NCI-H2081 treated with DMSO at 0.1 percent for 48 hours (cell line): ENCODE results near the gene TMEM271.
"Not testable (repeated sequence)": the region's sequence is repeated elsewhere in the genome, so short reads cannot be mapped to it uniquely, and the experiment has no call there.

Experiments
- DNase-seq: peaks from one replicate; lab custom pipeline; 2025; lab: John Stamatoyannopoulos, UW

TMEM271 gene

DNA sequence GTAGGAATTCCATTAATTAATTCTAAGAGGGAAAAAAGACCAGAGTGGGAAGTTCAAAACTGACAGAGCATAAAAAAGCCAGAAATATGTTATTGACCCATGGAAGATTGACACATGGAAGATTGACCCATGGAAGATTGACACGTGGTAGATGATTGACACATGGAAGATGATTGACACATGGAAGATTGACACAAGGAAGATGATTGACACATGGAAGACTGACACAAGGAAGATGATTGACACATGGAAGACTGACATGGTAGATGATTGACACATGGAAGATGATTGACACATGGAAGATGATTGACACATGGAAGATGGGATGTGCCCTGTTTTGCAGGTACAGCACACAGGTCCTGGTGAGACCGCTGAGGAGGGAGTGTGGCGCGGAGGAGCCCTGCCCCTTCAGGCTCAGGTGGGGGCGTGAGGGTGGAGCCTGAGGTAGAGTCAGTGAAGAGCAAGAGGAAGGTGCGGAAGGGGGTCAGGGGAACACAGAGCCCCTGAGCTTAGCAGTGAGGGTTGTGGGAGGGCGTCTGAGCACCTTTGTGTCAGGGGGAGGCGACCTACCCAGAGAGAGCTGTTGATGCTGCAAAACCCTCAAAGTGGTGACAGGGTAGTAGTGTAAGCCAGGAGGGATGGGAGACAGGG lies 33.4 kb upstream of the TMEM271 start:
- no peak for DNase-seq

DNA sequence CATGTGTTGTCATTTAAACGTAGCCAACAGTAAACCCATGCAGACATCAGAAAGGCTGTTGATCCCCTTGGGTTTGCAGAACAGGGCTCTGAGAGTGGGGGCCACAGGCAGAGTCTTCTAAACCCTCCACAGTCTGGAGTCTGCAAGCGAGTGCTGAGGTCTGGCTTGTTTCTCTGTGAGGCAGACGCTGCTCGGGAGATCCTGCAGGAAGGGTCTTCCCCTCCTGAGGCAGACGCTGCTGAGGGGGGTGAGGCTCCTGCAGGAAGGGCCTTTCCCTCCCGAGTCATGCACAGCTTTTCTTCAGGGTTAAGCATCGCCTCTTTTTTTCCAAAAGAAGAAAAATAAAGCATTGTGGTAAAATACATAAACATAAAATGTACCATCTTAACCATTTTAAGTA lies 32.1 kb upstream of the TMEM271 start:
- no peak for DNase-seq

DNA sequence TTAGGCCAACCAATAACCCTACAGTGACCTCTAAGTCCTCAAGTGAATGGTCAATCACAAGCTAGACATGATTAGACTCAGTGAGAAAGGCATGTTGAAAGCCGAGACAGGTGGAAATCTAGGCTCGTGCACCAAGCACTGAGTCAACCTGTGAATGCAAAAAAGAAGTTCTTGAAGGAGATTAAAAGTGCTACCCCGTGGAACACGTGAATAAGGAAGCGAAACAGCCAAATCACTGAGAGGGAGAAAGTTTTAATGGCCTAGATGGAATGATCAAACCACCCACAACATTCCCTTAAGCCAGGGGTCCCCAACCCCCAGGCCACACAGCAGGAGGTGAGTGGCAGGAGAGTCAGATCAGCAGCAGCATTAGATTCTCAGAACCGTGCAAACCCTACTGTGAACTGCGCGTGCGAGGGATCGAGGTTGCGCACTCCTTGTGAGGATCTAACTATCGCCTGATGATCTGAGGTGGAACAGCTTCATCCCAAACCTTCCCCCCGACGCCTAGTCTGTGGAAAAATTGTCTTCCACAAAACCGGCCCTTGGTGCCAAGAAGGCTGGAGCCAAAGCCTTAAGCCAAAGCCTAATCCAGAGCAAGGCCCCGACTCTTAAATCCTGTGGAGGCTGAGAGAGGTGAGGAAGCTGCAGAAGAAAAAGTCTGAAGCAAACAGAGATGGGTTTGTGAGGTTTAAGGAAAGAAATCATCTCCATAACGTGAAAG lies 29.8 kb upstream of the TMEM271 start:
- no peak for DNase-seq

GRCh38 chr4:604131-604530 lies 28.0 kb upstream of the TMEM271 start:
- DNase-seq = no peak

- no peak for DNase-seq
Measured at GRCh38 chr4:602559-602942, 26.5 kb upstream of the TMEM271 start.

DNA sequence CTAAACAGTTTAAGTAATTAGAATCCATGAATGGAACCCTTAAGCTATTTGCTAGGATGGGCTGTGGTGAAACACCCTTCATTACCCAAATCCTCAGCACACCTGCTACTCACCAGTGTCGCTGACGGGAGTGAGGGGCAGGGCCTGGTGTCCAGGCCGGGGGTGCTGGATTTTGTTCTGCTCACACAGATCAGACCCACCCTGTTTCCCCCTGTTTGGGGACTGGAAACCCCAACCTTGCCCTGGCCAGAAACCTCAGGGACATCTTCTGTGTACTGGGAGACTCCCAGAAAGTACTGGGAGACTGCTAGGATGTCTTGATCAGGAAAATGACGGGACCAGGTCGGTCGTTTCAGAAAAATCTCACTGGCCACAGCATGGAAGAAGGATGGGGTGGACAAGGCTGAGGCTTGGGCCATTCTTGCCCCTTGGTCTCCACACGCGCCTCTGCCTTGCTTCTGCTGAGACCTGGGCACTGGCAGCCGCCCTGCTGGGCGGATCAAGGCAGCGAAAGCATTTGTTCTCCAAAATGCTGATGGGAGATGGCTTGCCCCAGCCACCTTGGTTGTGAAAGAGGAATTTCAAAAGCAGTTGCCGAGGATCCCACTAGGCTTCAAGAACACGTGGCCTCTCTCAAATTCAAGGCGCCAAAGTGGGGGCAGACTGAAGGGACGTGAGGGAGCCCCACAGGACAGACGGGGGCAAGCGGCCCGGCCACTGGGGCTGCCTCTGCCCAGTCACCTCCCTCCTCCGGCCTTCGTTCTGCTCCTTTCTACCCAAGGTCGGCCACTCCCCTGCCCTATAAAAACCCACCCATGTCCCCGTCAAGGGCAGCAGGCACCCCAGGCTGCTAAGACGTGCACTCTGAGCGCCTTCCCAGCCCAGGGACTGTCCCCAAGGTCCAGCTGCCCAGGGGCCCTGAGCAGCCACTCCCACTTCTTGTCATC lies 25.8 kb upstream of the TMEM271 start:
- DNase-seq = no peak

DNA sequence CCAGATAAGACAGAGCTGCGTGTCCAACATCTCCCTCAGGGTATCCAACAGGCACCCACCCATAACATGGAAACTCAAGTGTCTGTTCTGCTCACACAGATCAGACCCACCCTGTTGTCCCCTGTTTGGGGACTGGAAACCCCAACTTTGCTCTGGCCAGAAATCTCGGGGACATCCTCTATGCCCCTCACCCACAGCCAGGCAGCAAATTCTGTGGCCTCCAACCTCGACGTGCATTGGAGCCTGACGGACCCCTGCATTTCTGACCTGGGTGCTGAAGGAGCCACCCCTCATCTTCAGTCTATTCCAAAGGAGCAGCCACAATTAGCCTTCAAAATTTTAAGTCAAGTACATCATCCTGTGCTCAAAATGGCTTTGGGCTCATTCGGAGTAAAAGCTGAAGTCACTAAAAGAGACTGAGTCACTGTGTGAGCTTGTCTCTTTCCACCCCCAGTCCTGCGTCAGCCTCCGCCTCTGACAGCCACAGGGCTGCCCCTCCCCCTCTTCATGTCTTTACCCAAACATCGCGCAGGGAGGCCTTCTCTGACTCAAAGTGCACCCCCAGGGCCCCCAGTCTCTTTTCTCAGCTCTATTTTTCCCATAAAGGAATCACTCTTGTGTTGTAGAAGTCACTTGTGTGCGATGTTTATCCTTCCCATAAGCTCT lies 24.9 kb upstream of the TMEM271 start:
- no peak for DNase-seq

- no peak for DNase-seq
Measured at GRCh38 chr4:600166-600565, 24.1 kb upstream of the TMEM271 start.

DNA sequence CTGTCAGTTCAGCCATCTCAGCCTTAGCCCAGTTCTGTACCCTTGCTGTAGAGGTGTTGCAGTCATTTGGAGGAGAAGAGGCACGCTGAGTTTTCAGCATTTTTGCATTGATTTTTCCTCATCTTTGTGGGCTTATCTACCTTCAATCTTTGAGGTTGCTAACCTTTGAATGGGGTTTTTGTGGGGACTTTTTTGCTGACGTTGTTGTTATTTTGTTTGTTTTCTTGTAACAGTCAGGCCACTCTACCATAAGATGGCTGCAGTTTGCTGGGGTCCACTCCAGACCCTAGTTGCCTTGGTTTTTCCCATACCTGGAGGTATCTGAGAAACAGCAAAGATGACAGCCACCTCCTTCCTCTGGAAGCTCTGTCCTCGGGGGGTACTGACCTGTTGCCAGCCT lies 22.8 kb upstream of the TMEM271 start:
- no peak for DNase-seq

- no peak for DNase-seq
Measured at GRCh38 chr4:592825-593520, 16.9 kb upstream of the TMEM271 start.

- not testable (repeated sequence) for DNase-seq
Measured at GRCh38 chr4:592178-592577, 16.1 kb upstream of the TMEM271 start.

- DNase-seq = no peak
Measured at GRCh38 chr4:590313-590841, 14.3 kb upstream of the TMEM271 start.

DNA sequence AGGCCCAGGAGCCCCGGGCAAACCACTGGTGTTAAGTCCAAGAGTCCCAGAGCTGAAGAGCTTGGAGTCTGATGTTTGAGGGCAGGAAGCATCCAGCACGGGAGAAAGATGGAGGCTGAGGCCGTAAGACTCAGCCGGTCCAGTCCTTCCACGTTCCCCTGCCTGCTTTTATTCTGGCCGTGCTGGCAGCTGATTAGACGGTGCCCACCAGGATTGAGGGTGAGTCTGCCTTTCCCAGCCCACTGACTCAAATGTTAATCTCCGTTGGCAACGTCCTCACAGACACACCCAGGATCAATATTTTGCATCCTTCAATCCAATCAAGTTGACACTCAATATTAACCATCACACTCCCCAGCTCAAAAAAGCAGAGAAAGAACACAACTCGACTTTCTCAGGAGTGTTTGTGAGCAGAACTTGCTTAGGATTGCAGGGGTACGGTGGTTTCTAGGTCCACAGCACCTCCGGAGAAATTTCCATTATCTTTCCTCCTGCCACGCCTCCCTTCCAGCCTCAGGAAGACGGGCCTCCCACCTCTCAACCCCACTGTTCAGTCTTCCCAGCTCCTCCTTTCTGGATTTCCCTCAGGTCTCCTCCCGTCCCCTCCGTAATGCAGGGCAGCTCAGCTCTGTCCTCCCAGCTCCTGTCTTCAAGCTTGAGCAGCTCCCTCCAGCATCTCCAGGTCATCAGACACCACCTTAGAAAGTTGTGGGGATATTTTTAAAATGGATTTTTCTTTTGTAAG lies 13.3 kb upstream of the TMEM271 start:
- no peak for DNase-seq

GRCh38 chr4:588351-588849 lies 12.3 kb upstream of the TMEM271 start:
- no peak for DNase-seq

- no peak for DNase-seq
Measured at GRCh38 chr4:587671-588350, 11.7 kb upstream of the TMEM271 start.

DNA sequence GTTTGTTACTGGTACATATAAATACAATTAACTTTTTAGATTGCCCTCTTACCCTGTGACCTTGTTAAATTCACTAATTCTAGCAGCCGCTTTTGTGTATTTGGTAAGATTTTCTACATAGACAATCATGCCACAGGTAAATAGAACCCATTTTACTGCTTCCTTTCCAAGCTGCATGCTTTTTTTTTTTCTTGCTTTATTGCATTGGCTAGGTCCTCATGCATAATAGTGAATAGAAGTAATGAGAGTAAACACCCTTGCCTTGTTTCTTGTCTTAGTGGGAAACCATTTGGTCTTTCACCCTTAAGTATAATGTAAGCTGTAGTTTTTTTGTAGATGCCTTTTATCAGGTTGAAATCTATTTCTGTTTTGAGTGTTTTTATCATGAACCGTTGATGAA lies 7.7 kb upstream of the TMEM271 start:
- no peak for DNase-seq

DNA sequence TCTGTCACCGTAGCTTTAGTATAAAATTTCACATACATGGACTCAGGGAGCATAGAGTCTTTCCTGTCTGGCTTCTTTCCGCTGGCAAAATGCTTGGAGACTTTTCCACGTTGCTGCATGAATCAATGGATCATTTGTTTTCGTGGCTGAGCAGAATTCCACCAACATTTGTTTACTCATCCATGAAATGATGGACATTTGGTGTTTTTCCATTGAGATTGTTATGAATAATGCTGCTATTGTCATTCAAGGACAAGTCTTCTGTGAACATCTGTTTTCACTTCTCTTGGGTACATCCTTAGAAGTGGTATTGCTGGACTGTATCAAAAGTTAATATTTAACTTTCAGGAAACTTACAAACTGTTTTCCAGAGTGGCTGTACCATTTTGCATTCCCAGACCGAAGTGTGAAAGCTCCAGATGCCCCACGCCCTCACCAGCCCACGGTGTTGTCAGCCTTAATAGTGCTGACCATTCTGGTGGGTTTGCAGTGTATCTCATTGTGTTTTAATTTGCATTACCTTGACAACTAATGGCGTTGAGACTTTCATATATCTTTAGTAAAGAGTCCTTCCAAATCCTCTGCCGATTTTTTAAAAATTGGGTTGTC lies 5.8 kb upstream of the TMEM271 start:
- DNase-seq = no peak

GRCh38 chr4:581181-581580 lies 5.1 kb upstream of the TMEM271 start:
- DNase-seq = no peak

DNA sequence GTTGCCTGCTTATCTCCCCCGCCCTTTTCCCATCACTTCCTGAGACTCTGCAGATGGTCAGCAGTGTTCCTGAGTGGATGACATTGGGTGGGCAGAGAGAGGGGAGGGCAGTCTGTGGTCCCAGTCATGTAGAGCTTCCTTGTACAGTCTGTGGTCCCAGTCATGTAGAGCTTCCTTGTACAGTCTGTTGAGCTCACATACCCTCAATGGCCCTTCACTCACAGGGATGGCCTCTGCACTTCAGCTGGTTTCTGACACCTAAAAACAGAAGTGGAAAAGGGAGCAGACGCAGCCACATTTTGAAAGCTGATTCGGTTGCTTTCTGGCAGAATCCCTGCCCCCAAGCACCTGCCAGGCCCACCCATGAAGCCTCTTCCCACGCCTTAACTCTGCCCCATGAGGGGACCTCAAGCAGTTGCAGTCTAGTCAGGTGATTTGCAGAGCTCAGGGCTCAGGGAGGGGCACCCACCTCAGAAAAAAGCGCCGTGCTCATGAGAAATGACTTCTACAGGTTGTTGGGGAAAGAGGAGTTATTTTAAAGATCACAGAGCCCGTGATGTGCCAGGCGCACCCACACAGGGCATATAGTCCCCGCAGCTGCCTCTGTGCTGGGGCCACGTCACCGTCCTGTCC lies 3.6 kb upstream of the TMEM271 start:
- DNase-seq = no peak
